Neuronal stem cell (in vitro differentiated cells): Measurements from ENCODE around the gene SDHAF4.
"Not testable (repeated sequence)": the region's sequence is repeated elsewhere in the genome, so short reads cannot be mapped to it uniquely, and the experiment has no call there.

ENCODE experiments used
- DNase-seq: peaks from one replicate; pipeline ENCODE4 v3.0.0-alpha.2; 2013; ENCODE audit warnings: low spot score
- H2AFZ ChIP-seq: one replicate; pipeline ENCODE4 v1.6.1; 2013; ENCODE audit warnings: mild to moderate bottlenecking, low read length, inconsistent platforms
- H2AK5ac ChIP-seq: 2 replicates; pipeline ENCODE4 v1.6.1; 2013; ENCODE audit warnings: low read depth, mild to moderate bottlenecking, inconsistent platforms, low read length, moderate library complexity, mixed read lengths
- H2BK120ac ChIP-seq: 2 replicates; pipeline ENCODE4 v1.6.1; 2013; ENCODE audit warnings: low read depth, mild to moderate bottlenecking, inconsistent platforms, low read length, moderate library complexity, mixed read lengths
- H2BK12ac ChIP-seq: one replicate; pipeline ENCODE4 v1.6.1; 2013; ENCODE audit warnings: low read length, inconsistent platforms
- H2BK15ac ChIP-seq: 2 replicates; pipeline ENCODE4 v1.6.1; 2013; ENCODE audit warnings: mild to moderate bottlenecking, low read length, inconsistent platforms, mixed read lengths
- H2BK5ac ChIP-seq: one replicate; pipeline ENCODE4 v1.6.1; 2013; ENCODE audit warnings: inconsistent platforms, mild to moderate bottlenecking, low read length, moderate library complexity
- H3K14ac ChIP-seq: one replicate; pipeline ENCODE4 v1.6.1; 2013; ENCODE audit warnings: low read length, inconsistent platforms
- H3K18ac ChIP-seq: 2 replicates; pipeline ENCODE4 v1.6.1; 2013; ENCODE audit warnings: low read length, inconsistent platforms
- H3K23ac ChIP-seq: 2 replicates; pipeline ENCODE4 v1.6.1; 2013; ENCODE audit warnings: low read depth, mild to moderate bottlenecking, mixed read lengths, low read length, inconsistent platforms; ENCODE audit not compliant: poor library complexity
- H3K27ac ChIP-seq: replicated peaks from 3 replicates; pipeline ENCODE4 v1.5.1; 2013; ENCODE audit warnings: low read length, inconsistent platforms
- H3K27me3 ChIP-seq, 3 experiments: 2 replicates each; pipeline ENCODE4 v1.6.1; 2013; ENCODE audit warnings: low read length in 3 of 3, mild to moderate bottlenecking in 2 of 3, inconsistent platforms in 1 of 3, low read depth in 1 of 3, mixed read lengths in 1 of 3, moderate library complexity in 1 of 3; ENCODE audit not compliant: control insufficient read depth in 3 of 3, insufficient read depth in 3 of 3
- H3K36me3 ChIP-seq, 2 donors: replicated peaks in 1 of 2; 2 replicates each; pipeline ENCODE4 v1.6.1; 2013; ENCODE audit warnings: low read length in 2 of 2; ENCODE audit not compliant: control insufficient read depth in 2 of 2, insufficient read depth in 2 of 2
- H3K4ac ChIP-seq: 2 replicates; pipeline ENCODE4 v1.6.1; 2013; ENCODE audit warnings: inconsistent platforms, mild to moderate bottlenecking, low read length, moderate library complexity
- H3K4me1 ChIP-seq, 2 donors: 1 replicate in 1 of 2; 2 replicates in 1 of 2; pipeline ENCODE4 v1.6.1; 2013; ENCODE audit warnings: low read length in 2 of 2, low read depth in 1 of 2; ENCODE audit not compliant: control insufficient read depth in 2 of 2, insufficient read depth in 1 of 2
- H3K4me2 ChIP-seq: one replicate; pipeline ENCODE4 v1.6.1; 2013; ENCODE audit warnings: mild to moderate bottlenecking, low read length, inconsistent platforms; ENCODE audit not compliant: insufficient read depth, poor library complexity, severe bottlenecking
- H3K4me3 ChIP-seq, 2 donors: 2 replicates each; pipeline ENCODE4 v1.5.1; 2013; ENCODE audit warnings: low read length in 2 of 2, mild to moderate bottlenecking in 2 of 2, inconsistent platforms in 1 of 2, moderate library complexity in 1 of 2
- H3K79me1 ChIP-seq: one replicate; pipeline ENCODE4 v1.6.1; 2013; ENCODE audit warnings: low read depth, mild to moderate bottlenecking, inconsistent platforms, low read length, moderate library complexity
- H3K9ac ChIP-seq: one replicate; pipeline ENCODE4 v1.6.1; 2013; ENCODE audit warnings: mild to moderate bottlenecking, low read depth, low read length, inconsistent platforms; ENCODE audit not compliant: poor library complexity
- H3K9me3 ChIP-seq, 2 donors: replicated peaks in 1 of 2; 2 replicates each; pipeline versions ENCODE3 to v1.6.1; 2013; ENCODE audit warnings: low read length in 2 of 2, mild to moderate bottlenecking in 2 of 2, inconsistent platforms in 1 of 2, low read depth in 1 of 2, mixed read lengths in 1 of 2, moderate library complexity in 1 of 2; ENCODE audit not compliant: control insufficient read depth in 2 of 2, insufficient read depth in 1 of 2
- H4K8ac ChIP-seq: one replicate; pipeline ENCODE4 v1.6.1; 2013; ENCODE audit warnings: low read depth, mild to moderate bottlenecking, inconsistent platforms, low read length, moderate library complexity
- H4K91ac ChIP-seq: one replicate; pipeline ENCODE4 v1.6.1; 2013; ENCODE audit warnings: low read length, low read depth, mild to moderate bottlenecking, inconsistent platforms; ENCODE audit not compliant: poor library complexity
- WGBS, 2 donors: extraction: QIAGEN DNeasy Blood & Tissue Kit; methylation state at CpG; one replicate each; pipeline ENCODE4 v1.1.7; 2013; ENCODE audit warnings: missing lambda C conversion rate in 2 of 2, mixed read lengths in 1 of 2; ENCODE audit not compliant: insufficient read length in 2 of 2, insufficient replicate concordance in 1 of 2; ENCODE audit errors: extremely low coverage in 2 of 2; 5-methylcytosine and 5-hydroxymethylcytosine counted together

The SDHAF4 gene

DNA sequence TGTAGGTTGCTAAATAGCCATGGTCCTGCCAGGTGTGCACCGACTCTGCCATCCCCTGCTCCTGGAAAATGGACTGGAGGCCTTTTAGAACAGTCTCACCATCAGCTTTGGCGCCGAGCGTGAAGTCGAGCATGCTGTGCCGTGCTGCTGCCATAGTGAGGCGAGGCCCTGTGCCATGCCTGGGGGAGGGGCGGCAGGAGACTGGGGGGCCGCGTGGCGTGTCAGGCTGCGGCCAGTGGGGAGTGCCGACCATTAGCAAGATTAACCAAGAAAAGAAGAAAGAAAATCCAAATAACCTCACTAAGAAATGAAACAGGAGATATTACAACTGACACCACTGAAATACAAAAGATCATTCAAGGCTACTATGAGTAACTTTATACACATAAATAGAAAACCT lies 42.5 kb downstream of the SDHAF4 start:
- not testable (repeated sequence) for H3K9ac ChIP-seq, H3K36me3 ChIP-seq, H3K4me2 ChIP-seq, DNase-seq, H3K4me1 ChIP-seq, H2BK15ac ChIP-seq, H2AFZ ChIP-seq, H3K27me3 ChIP-seq, H3K14ac ChIP-seq, H2BK120ac ChIP-seq, H2AK5ac ChIP-seq, H3K9me3 ChIP-seq, H3K4ac ChIP-seq, H4K8ac ChIP-seq, H4K91ac ChIP-seq, H2BK5ac ChIP-seq, H3K27ac ChIP-seq, H3K18ac ChIP-seq, H3K4me3 ChIP-seq, H3K79me1 ChIP-seq, H3K23ac ChIP-seq, H2BK12ac ChIP-seq
- no CpG with 5 or more reads among the region's 13 CpGs for WGBS, 2 donors

DNA sequence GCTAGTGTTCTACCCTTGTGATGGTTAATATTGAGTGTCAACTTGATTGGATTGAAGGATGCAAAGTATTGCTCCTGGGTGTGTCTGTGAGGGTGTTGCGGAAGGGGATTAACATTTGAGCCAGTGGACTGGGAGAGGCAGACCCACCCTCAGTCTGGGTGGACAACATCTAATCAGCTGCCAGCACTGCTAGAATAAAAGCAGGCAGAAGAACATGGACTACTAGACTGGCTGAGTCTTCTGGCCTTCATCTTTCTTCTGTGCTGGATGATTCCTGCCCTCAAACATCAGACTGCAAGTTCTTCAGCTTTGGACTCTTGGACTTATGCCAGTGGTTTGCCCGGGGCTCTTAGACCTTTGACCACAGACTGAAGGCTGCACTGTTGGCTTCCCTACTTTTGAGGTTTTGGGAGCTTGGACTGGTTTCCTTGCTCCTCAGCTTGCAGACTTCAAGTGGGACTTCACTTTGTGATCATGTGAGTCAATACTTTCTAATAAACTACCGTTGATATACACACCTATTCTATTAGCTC lies 50.1 kb downstream of the SDHAF4 start:
- peaks cover 0 to 4% (median 2%) of the 10 kb centered on the region in 3 experiments for H3K27me3 ChIP-seq
- no peaks in the 10 kb centered on the region for H3K4me1 ChIP-seq
- H4K8ac ChIP-seq: no peak overlapping the region
- DNase-seq: no peak
- no peak overlapping the region for H2AK5ac ChIP-seq
- no peak overlapping the region for H2AFZ ChIP-seq
- no peak overlapping the region for H2BK15ac ChIP-seq
- no peak overlapping the region for H3K4me3 ChIP-seq
- no peak overlapping the region for H2BK120ac ChIP-seq
- no CpG with 5 or more reads among the region's 3 CpGs for WGBS, 2 donors
- H2BK12ac ChIP-seq: no peak overlapping the region
- no peak overlapping the region for H3K27ac ChIP-seq
- H3K9me3 ChIP-seq: no peaks in the 10 kb centered on the region
- no peak overlapping the region for H3K4ac ChIP-seq
- no peak overlapping the region for H2BK5ac ChIP-seq
- no peak overlapping the region for H4K91ac ChIP-seq
- H3K36me3 ChIP-seq: no peaks in the 10 kb centered on the region
- no peaks in the 10 kb centered on the region for H3K79me1 ChIP-seq
- H3K14ac ChIP-seq: no peak overlapping the region
- no peak overlapping the region for H3K18ac ChIP-seq
- H3K4me2 ChIP-seq: no peak overlapping the region
- no peak overlapping the region for H3K23ac ChIP-seq
- H3K9ac ChIP-seq: no peak overlapping the region

DNA sequence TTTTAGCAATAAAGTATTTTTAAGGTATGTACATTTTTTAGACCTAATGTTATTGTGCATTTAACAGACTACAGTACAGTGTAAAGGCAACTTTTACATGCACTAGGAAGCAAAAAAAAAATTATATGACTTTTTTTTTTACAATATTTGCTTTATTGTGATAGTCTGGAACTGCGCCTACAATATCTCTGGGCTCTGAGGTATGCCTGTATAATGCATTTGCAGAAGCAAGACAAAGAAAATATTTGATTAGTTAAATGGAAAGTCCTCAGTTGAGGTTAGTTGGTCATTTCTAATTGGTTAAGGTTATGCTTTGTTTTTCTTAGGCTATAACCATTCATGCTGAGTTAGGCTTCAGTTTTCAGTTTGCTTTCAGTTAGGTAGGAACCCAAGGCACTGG lies 54.0 kb downstream of the SDHAF4 start:
- no peak overlapping the region for H3K14ac ChIP-seq
- H2AFZ ChIP-seq: no peak overlapping the region
- no peak overlapping the region for H2BK120ac ChIP-seq
- H3K4ac ChIP-seq: no peak overlapping the region
- H2BK5ac ChIP-seq: no peak overlapping the region
- H3K9ac ChIP-seq: no peak overlapping the region
- DNase-seq: no peak
- H3K18ac ChIP-seq: no peak overlapping the region
- H3K4me3 ChIP-seq: no peak overlapping the region
- no peaks in the 10 kb centered on the region for H3K36me3 ChIP-seq
- H3K9me3 ChIP-seq: no peaks in the 10 kb centered on the region
- peaks cover 0 to 4% (median 0%) of the 10 kb centered on the region in 3 experiments for H3K27me3 ChIP-seq
- no peak overlapping the region for H2AK5ac ChIP-seq
- H3K4me2 ChIP-seq: no peak overlapping the region
- no peak overlapping the region for H2BK12ac ChIP-seq
- H3K79me1 ChIP-seq: no peaks in the 10 kb centered on the region
- no peak overlapping the region for H4K91ac ChIP-seq
- H2BK15ac ChIP-seq: no peak overlapping the region
- no peak overlapping the region for H3K23ac ChIP-seq
- no peak overlapping the region for H3K27ac ChIP-seq
- no CpG with 5 or more reads among the region's 1 CpG for WGBS, 2 donors
- H3K4me1 ChIP-seq: no peaks in the 10 kb centered on the region
- no peak overlapping the region for H4K8ac ChIP-seq

DNA sequence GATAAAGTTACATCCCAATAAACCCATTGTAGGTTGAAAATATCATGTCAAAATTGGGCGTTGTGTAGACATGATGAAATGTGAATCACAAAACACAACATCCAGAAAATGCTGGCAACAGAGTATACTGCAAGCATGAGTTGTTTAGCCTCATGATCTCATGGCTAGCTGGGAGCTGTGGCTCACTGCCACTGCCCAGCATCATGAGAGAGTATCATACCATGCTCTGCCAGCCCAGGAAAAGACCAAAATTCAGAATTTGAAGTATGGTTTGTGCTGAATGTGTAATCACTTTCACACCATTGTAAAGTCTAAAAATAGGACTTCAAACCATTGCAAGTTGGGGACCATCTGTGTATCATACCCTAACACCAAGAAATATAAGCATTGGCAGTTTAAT lies 55.7 kb downstream of the SDHAF4 start:
- no peak overlapping the region for H2AK5ac ChIP-seq
- H3K4me3 ChIP-seq: no peak overlapping the region
- H3K79me1 ChIP-seq: no peaks in the 10 kb centered on the region
- H4K91ac ChIP-seq: no peak overlapping the region
- H2BK5ac ChIP-seq: no peak overlapping the region
- no peak overlapping the region for H2BK120ac ChIP-seq
- no peak overlapping the region for H3K9ac ChIP-seq
- DNase-seq: no peak
- H3K23ac ChIP-seq: no peak overlapping the region
- no peaks in the 10 kb centered on the region for H3K9me3 ChIP-seq
- no peaks in the 10 kb centered on the region for H3K4me1 ChIP-seq
- no peak overlapping the region for H2AFZ ChIP-seq
- H3K18ac ChIP-seq: no peak overlapping the region
- H3K4me2 ChIP-seq: no peak overlapping the region
- H3K27ac ChIP-seq: no peak overlapping the region
- no peaks in the 10 kb centered on the region for H3K36me3 ChIP-seq
- H2BK12ac ChIP-seq: no peak overlapping the region
- peaks cover 0 to 4% (median 0%) of the 10 kb centered on the region in 3 experiments for H3K27me3 ChIP-seq
- H4K8ac ChIP-seq: no peak overlapping the region
- H3K14ac ChIP-seq: no peak overlapping the region
- WGBS, 2 donors: no CpG with 5 or more reads among the region's 1 CpG
- H3K4ac ChIP-seq: no peak overlapping the region
- no peak overlapping the region for H2BK15ac ChIP-seq
